GM23338 (cell line): ENCODE results near the gene ROR1. TPM values are rescaled to one million over a fixed set of nuclear protein-coding genes. Genes with fewer than 3 reads are reported as not detected.
A peak's percentile ranks its signal among the peaks of the same experiment; 100 is the strongest.

Experiments
- ATAC-seq: fragments of 200-7000 bp; cut with Tn5 transposase; 3 replicates; pipeline ENCODE4 v1.9.1; 2020
- DNase-seq: peaks from one replicate; pipeline ENCODE4 v3.0.0-alpha.2; 2015; ENCODE audit warnings: low spot score
- H2AFZ ChIP-seq: fragments of 200-600 bp; sonication (generic); 2 replicates; pipeline ENCODE4 v1.8.0; 2016; ENCODE audit warnings: antibody characterized with exemption, mild to moderate bottlenecking, moderate library complexity
- H3F3A ChIP-seq: fragments of 200-600 bp; sonication (generic); replicated peaks from 2 replicates; pipeline ENCODE4 v1.8.0; 2017; ENCODE audit warnings: antibody characterized with exemption, mixed run types, low read depth
- H3K27ac ChIP-seq: fragments of 200-600 bp; sonication (generic); 2 replicates; pipeline ENCODE4 v1.6.1; 2016; ENCODE audit warnings: low read depth
- H3K27me3 ChIP-seq: fragments of 200-600 bp; sonication (generic); 2 replicates; pipeline ENCODE4 v1.8.0; 2016; ENCODE audit warnings: mild to moderate bottlenecking, mixed run types, moderate library complexity; ENCODE audit not compliant: insufficient read depth
- H3K36me3 ChIP-seq: fragments of 200-600 bp; sonication (generic); 2 replicates; pipeline ENCODE4 v1.8.0; 2016; ENCODE audit warnings: mild to moderate bottlenecking; ENCODE audit not compliant: insufficient read depth
- H3K4me1 ChIP-seq: fragments of 200-600 bp; sonication (generic); 2 replicates; pipeline ENCODE4 v1.8.0; 2016; ENCODE audit warnings: mild to moderate bottlenecking, moderate library complexity; ENCODE audit not compliant: insufficient read depth
- H3K4me2 ChIP-seq: fragments of 200-600 bp; sonication (generic); 2 replicates; pipeline ENCODE4 v1.7.1; 2017; ENCODE audit warnings: mixed run types
- H3K4me3 ChIP-seq: fragments of 200-600 bp; sonication (generic); 2 replicates; pipeline ENCODE4 v1.6.1; 2016; ENCODE audit warnings: mixed run types
- H3K79me2 ChIP-seq: fragments of 200-600 bp; sonication (generic); replicated peaks from 2 replicates; pipeline ENCODE4 v1.8.0; 2017; ENCODE audit warnings: mild to moderate bottlenecking; ENCODE audit not compliant: insufficient read depth
- H3K9me2 ChIP-seq: fragments of 200-600 bp; sonication (generic); 2 replicates; pipeline ENCODE4 v1.8.0; 2017; ENCODE audit not compliant: insufficient read depth
- H4K20me1 ChIP-seq: fragments of 200-600 bp; sonication (generic); replicated peaks from 2 replicates; pipeline ENCODE4 v1.8.0; 2017; ENCODE audit warnings: mild to moderate bottlenecking; ENCODE audit not compliant: insufficient read depth
- H3K27ac Mint-ChIP-seq: 2 replicates; pipeline ENCODE4 v1.8.0; 2020; ENCODE audit warnings: inconsistent platforms, mild to moderate bottlenecking, moderate library complexity, mixed read lengths
- H3K27me3 Mint-ChIP-seq: 3 replicates; pipeline ENCODE4 v1.8.0; 2022; ENCODE audit warnings: low read depth, mild to moderate bottlenecking, moderate library complexity, mixed read lengths, inconsistent platforms; ENCODE audit not compliant: insufficient read depth, poor library complexity
- H3K36me3 Mint-ChIP-seq: 3 replicates; pipeline ENCODE4 v1.8.0; 2021; ENCODE audit warnings: low read depth, mild to moderate bottlenecking, inconsistent platforms, moderate library complexity, mixed read lengths
- H3K4me1 Mint-ChIP-seq: 3 replicates; pipeline ENCODE4 v1.8.0; 2020; ENCODE audit warnings: mild to moderate bottlenecking, inconsistent platforms, mixed read lengths
- H3K4me3 Mint-ChIP-seq: 3 replicates; pipeline ENCODE4 v1.8.0; 2021; ENCODE audit warnings: moderate library complexity, mild to moderate bottlenecking, inconsistent platforms, mixed read lengths
- H3K9me3 Mint-ChIP-seq: 3 replicates; pipeline ENCODE4 v1.8.0; 2020; ENCODE audit warnings: moderate library complexity, mild to moderate bottlenecking, inconsistent platforms, mixed read lengths
- CTCF ChIP-seq, 2 experiments: fragments of 200-600 bp in 1 of 2; sonication (generic) in 1 of 2; conservative IDR thresholded peaks; 2 replicates each; pipeline versions ENCODE4 v1.5.1 to v1.6.1; 2016 to 2017; ENCODE audit warnings: antibody characterized with exemption in 2 of 2, low read depth in 2 of 2, mild to moderate bottlenecking in 2 of 2, moderate library complexity in 1 of 2
- ETS1 ChIP-seq: IDR thresholded peaks from 2 replicates; pipeline ENCODE4 v1.6.1; 2016; ENCODE audit warnings: antibody characterized with exemption
- EZH2 ChIP-seq: fragments of 200-600 bp; sonication (generic); IDR thresholded peaks from one replicate; pipeline ENCODE4 v1.8.0; 2017; ENCODE audit warnings: antibody characterized with exemption, mild to moderate bottlenecking, low read depth; ENCODE audit not compliant: unreplicated experiment
- EZH2phosphoT487 ChIP-seq: fragments of 200-600 bp; sonication (generic); IDR thresholded peaks from one replicate; pipeline ENCODE4 v1.8.1; 2018; ENCODE audit warnings: antibody characterized with exemption; ENCODE audit not compliant: unreplicated experiment
- JUNB ChIP-seq: IDR thresholded peaks from one replicate; pipeline ENCODE4 v1.6.1; 2016; ENCODE audit warnings: antibody characterized with exemption; ENCODE audit not compliant: unreplicated experiment
- NANOG ChIP-seq: IDR thresholded peaks from 2 replicates; pipeline ENCODE4 v1.6.1; 2016; ENCODE audit warnings: antibody characterized with exemption, borderline replicate concordance
- REST ChIP-seq: IDR thresholded peaks from one replicate; pipeline ENCODE4 v1.6.1; 2018; ENCODE audit warnings: antibody characterized with exemption; ENCODE audit not compliant: unreplicated experiment
- STAT1 ChIP-seq: IDR thresholded peaks from one replicate; pipeline ENCODE4 v1.6.1; 2016; ENCODE audit warnings: antibody characterized with exemption; ENCODE audit not compliant: unreplicated experiment
- ZNF331 ChIP-seq: fragments of 250-450 bp; sonication (Bioruptor Pico); IDR thresholded peaks from 2 replicates; pipeline ENCODE4 v1.5.0; 2020; ENCODE audit warnings: low read depth, mild to moderate bottlenecking, moderate library complexity
- ZNF462 ChIP-seq: fragments of 250-450 bp; sonication (Bioruptor Pico); IDR thresholded peaks from 2 replicates; pipeline ENCODE4 v1.5.0; 2020; ENCODE audit warnings: mild to moderate bottlenecking, moderate library complexity
- polyA plus RNA-seq: library from polyadenylated mRNA; unstranded; fragments of >200 nt; fragmentation: Nextera tagmentation; extraction: Ambion mirVana; gene quantifications from 2 replicates; pipeline ENCODE4 v1.2.1, GENCODE V29; 2016
- total RNA-seq: library from RNA; depleted of rRNA; stranded (reverse); fragments of >200 nt; shearing (Covaris generic); gene quantifications from 2 replicates; pipeline ENCODE4 v1.2.3, GENCODE V29; 2014

Gene ROR1
- total and polyA plus RNA-seq, 2 experiments from 2014 or later, result 59.7 to 96.0 TPM

- H3K4me1 ChIP-seq, result no peaks in the 10 kb centered on the region
- H3K79me2 ChIP-seq, result no peaks in the 10 kb centered on the region
- no peaks in the 10 kb centered on the region for H4K20me1 ChIP-seq
- H3K9me2 ChIP-seq, result no peaks in the 10 kb centered on the region
- no peak overlapping the region for H3K4me2 ChIP-seq
- no peaks in the 10 kb centered on the region for H3K27me3 ChIP-seq
- Mint-ChIP-seq H3K9me3 (peaks cover 9% of the 10 kb centered on the region), H3K4me3 (no peak overlapping the region), H3K27me3 (peaks cover 4% of the 10 kb centered on the region), H3K4me1 (peaks cover 5% of the 10 kb centered on the region), H3K36me3 (peaks cover 63% of the 10 kb centered on the region), H3K27ac (peak overlapping the region; percentile 0; the same call in 1 of the 2 replicates)
- peaks cover 29% of the 10 kb centered on the region for H3K36me3 ChIP-seq
- H2AFZ ChIP-seq, result no peak overlapping the region
- H3K4me3 ChIP-seq, result no peak overlapping the region
- DNase-seq (peak; percentile 79), ATAC-seq (peak; percentile 79)
- H3K27ac ChIP-seq, result peak overlapping the region; percentile 79; the same call in 1 of the 2 replicates
- no peak for TF ChIP-seq EZH2phosphoT487
- TF ChIP-seq CTCF (conservative IDR thresholded peaks at IDR 0.05; ENCODE audit: low read depth in 2 of 2), result peak; percentile 67 to 72
- H3F3A ChIP-seq, result no peaks in the 10 kb centered on the region
Measured at GRCh38 chr1:64163970-64164369, 390.2 kb downstream of the ROR1 start.

DNA sequence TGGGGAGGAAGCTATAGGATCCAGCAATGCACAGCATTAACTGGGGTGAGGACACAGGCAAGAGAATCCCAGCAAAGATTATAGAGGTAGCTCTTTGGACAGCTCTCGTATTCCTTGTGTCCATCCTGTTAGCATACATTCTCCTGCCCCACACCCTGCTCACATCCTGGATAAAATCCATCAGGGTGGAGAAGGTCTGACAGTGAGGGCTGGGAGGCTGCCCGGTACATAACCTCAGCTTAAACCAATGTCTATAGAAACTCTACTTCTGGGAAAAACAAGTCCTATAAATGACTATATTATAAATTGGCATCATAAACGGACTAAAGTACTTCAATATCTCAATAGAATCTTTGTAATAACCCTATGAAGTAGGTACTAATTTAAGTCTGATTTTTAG lies 392.8 kb downstream of the ROR1 start:
- Histone ChIP-seq H2AFZ (no peak overlapping the region), H3K9me2 (no peaks in the 10 kb centered on the region), H3F3A (no peaks in the 10 kb centered on the region), H4K20me1 (no peaks in the 10 kb centered on the region), H3K4me3 (no peak overlapping the region), H3K4me1 (peaks cover 8% of the 10 kb centered on the region), H3K27ac (no peak overlapping the region), H3K36me3 (peaks cover 15% of the 10 kb centered on the region), H3K27me3 (no peaks in the 10 kb centered on the region), H3K4me2 (no peak overlapping the region), H3K79me2 (no peaks in the 10 kb centered on the region)
- Mint-ChIP-seq H3K27ac (no peak overlapping the region), H3K4me3 (no peak overlapping the region), H3K9me3 (peaks cover 31% of the 10 kb centered on the region), H3K36me3 (peaks cover 66% of the 10 kb centered on the region), H3K27me3 (peaks cover 7% of the 10 kb centered on the region), H3K4me1 (peaks cover 19% of the 10 kb centered on the region)
- no peak for DNase-seq
- no peak for ATAC-seq
- TF ChIP-seq ZNF331 (CRISPR knock-in tag) (no peak), REST (no peak), ZNF462 (CRISPR knock-in tag) (no peak), STAT1 (no peak), NANOG (no peak), ETS1 (no peak), EZH2 (no peak), JUNB (no peak)
